Measurements from ENCODE around the gene CLPTM1. TPM values are rescaled to one million over a fixed set of nuclear protein-coding genes. Genes with fewer than 3 reads are reported as not detected.
"Not testable (repeated sequence)": the region's sequence is repeated elsewhere in the genome, so short reads cannot be mapped to it uniquely, and the experiment has no call there.

Gene CLPTM1
- total and polyA plus RNA-seq, 2 donors (not counting 3 experiments of a cell fraction or from before 2014, with no cell fraction given), result 108 to 176 TPM

DNA sequence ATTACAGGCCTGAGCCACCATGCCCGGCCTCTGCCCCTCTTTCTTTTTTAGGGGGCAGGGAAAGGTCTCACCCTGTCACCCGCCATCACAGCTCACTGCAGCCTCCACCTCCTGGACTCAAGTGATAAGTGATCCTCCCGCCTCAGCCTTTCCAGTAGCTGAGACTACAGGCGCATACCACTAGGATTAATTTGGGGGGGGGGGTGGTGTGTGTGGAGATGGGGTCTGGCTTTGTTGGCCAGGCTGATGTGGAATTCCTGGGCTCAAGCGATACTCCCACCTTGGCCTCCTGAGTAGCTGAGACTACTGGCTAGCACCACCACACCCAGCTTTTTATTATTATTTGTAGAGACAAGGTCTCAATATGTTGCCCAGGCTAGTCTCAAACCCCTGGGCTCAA, 45.4 kb upstream of the CLPTM1 start:
- H3K4me1 ChIP-seq (ENCODE audit: control insufficient read depth, extremely low read depth, insufficient read depth, low read length), result peaks cover 14% of the 10 kb centered on the region
- no peak overlapping the region for H3K27ac ChIP-seq (ENCODE audit: insufficient read depth, low read depth, low read length)
- H4K20me1 ChIP-seq (replicated peaks; ENCODE audit: control insufficient read depth, extremely low read depth, insufficient read depth, low read length), result no peaks in the 10 kb centered on the region
- H3K4me3 ChIP-seq (replicated peaks in 1 of 3; ENCODE audit: insufficient read depth in 1 of 3, low read depth in 1 of 3, low read length in 3 of 3), result no peak overlapping the region
- intact Hi-C loops (cut with micrococcal nuclease) (no loop called here), dilution Hi-C loops (cut with MboI; ENCODE audit: extremely low pct_ligation_motif_present, low sequenced_read_pairs) (no loop called here)
- H3K9me1 ChIP-seq (replicated peaks; ENCODE audit: control insufficient read depth, extremely low read depth, insufficient read depth, low read length), result no peaks in the 10 kb centered on the region
- H3K9me3 ChIP-seq (replicated peaks; ENCODE audit: control insufficient read depth, insufficient read depth, low read length), result no peaks in the 10 kb centered on the region
- no peak overlapping the region for H2AFZ ChIP-seq (ENCODE audit: low read depth, low read length)
- H3K27me3 ChIP-seq (ENCODE audit: control insufficient read depth in 2 of 2, insufficient read depth in 2 of 2, low read length in 2 of 2), result peaks cover 9% of the 10 kb centered on the region in 2 experiments
- DNase-seq (ENCODE audit: low read depth, low spot score) (no peak), FAIRE-seq (no peak)
- H3K9ac ChIP-seq (replicated peaks; ENCODE audit: extremely low read depth, insufficient read depth, low read length), result no peak overlapping the region
- H3K79me2 ChIP-seq (ENCODE audit: control insufficient read depth, insufficient read depth, low read length), result no peaks in the 10 kb centered on the region
- ChIA-PET CTCF (interaction anchor here (1.6 to 2.6 kb wide), 3 partner anchors 43 to 149 kb away, joined by 5 to 18 read pairs (median 7); partner anchors contain the start of gene CLPTM1), POLR2A (no interaction called here)
- no peak overlapping the region for H3K4me2 ChIP-seq (ENCODE audit: insufficient read depth, low read length)
- TF ChIP-seq POLR2A (IDR thresholded peaks at IDR 0.05; ENCODE audit: low read depth, low read length) (no peak), JUN (IDR thresholded peaks at IDR 0.05; ENCODE audit: borderline replicate concordance, insufficient read depth, insufficient read length, low read depth) (no peak), CTCF (IDR thresholded peaks at IDR 0.05; ENCODE audit: extremely low read depth in 1 of 2, insufficient read depth in 1 of 2, low read depth in 1 of 2, low read length in 2 of 2) (no peak), GATA2 (IDR thresholded peaks at IDR 0.05; ENCODE audit: insufficient read depth, insufficient read length, low read depth, low read length) (no peak), POLR2AphosphoS5 (IDR thresholded peaks at IDR 0.05; ENCODE audit: insufficient read depth, low read depth, low read length) (no peak), MYC (IDR thresholded peaks at IDR 0.05; ENCODE audit: low read depth, low read length) (no peak), FOS (IDR thresholded peaks at IDR 0.05; ENCODE audit: borderline replicate concordance, insufficient read depth, low read length) (no peak), EZH2 (IDR thresholded peaks at IDR 0.05; ENCODE audit: borderline replicate concordance, low read depth, low read length, severe bottlenecking) (no peak)
- TF ChIP-seq, protein P1, sequence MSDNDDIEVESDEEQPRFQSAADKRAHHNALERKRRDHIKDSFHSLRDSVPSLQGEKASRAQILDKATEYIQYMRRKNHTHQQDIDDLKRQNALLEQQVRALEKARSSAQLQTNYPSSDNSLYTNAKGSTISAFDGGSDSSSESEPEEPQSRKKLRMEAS (IDR thresholded peaks at IDR 0.05; ENCODE audit: insufficient read depth, insufficient read length), result no peak
- no TSS peak for BruUV-seq (replicated peaks)
- H3K36me3 ChIP-seq (ENCODE audit: control insufficient read depth in 2 of 2, extremely low read depth in 1 of 2, insufficient read depth in 2 of 2, low read length in 2 of 2), result no peaks in the 10 kb centered on the region

DNA sequence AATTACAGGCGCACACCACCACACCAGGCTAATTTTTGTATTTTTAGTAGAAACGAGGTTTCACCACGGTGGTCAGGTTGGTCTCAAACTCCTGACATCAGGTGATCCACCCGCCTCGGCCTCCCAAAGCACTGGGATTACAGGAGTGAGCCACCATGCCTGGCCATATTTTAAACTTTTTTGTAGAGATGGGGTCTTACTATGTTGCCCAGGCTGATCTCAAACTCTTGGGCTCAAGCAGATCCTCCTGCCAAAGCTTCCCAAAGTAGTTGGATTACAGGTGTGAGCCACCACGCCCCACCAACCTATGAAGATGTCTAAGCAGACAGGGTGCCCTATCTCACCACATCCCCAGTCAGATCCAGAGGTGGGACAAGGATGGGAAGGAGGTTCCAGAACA, 43.3 kb upstream of the CLPTM1 start:
- dilution Hi-C loops (cut with MboI; ENCODE audit: extremely low pct_ligation_motif_present, low sequenced_read_pairs); H3K4me1 ChIP-seq (ENCODE audit: control insufficient read depth, extremely low read depth, insufficient read depth, low read length); H3K9ac ChIP-seq (replicated peaks; ENCODE audit: extremely low read depth, insufficient read depth, low read length); H4K20me1 ChIP-seq (replicated peaks; ENCODE audit: control insufficient read depth, extremely low read depth, insufficient read depth, low read length); H3K27me3 ChIP-seq (ENCODE audit: control insufficient read depth in 2 of 2, insufficient read depth in 2 of 2, low read length in 2 of 2); intact Hi-C loops (cut with micrococcal nuclease); BruUV-seq (replicated peaks); H3K9me1 ChIP-seq (replicated peaks; ENCODE audit: control insufficient read depth, extremely low read depth, insufficient read depth, low read length); H2AFZ ChIP-seq (ENCODE audit: low read depth, low read length); H3K9me3 ChIP-seq (replicated peaks; ENCODE audit: control insufficient read depth, insufficient read depth, low read length); H3K27ac ChIP-seq (ENCODE audit: insufficient read depth, low read depth, low read length); FAIRE-seq; H3K79me2 ChIP-seq (ENCODE audit: control insufficient read depth, insufficient read depth, low read length); H3K36me3 ChIP-seq (ENCODE audit: control insufficient read depth in 2 of 2, extremely low read depth in 1 of 2, insufficient read depth in 2 of 2, low read length in 2 of 2); H3K4me2 ChIP-seq (ENCODE audit: insufficient read depth, low read length); H3K4me3 ChIP-seq (replicated peaks in 1 of 3; ENCODE audit: insufficient read depth in 1 of 3, low read depth in 1 of 3, low read length in 3 of 3); DNase-seq (ENCODE audit: low read depth, low spot score); POLR2A ChIA-PET: not testable (repeated sequence)
- CTCF ChIA-PET, result interaction anchor here (2.0 to 2.6 kb wide), 2 partner anchors 8 to 40 kb away, joined by 7 to 18 read pairs; no protein-coding TSS in a partner anchor

Measured in endothelial cell of umbilical vein (primary cell).